ENCODE data around the gene KCNK4. TPM values are rescaled to one million over a fixed set of nuclear protein-coding genes. Genes with fewer than 3 reads are reported as not detected.
"Not testable (repeated sequence)": the region's sequence is repeated elsewhere in the genome, so short reads cannot be mapped to it uniquely, and the experiment has no call there.

Gene KCNK4
- total RNA-seq, 4 donors from 2014 or later, result 0.61 to 0.76 TPM; not detected in 2

- no peaks in the 10 kb centered on the region for H3K9me3 ChIP-seq
- intact Hi-C loops (cut with DNase I; ENCODE audit: low total_unique reads), result no loop called here
- H3K27me3 ChIP-seq, result no peaks in the 10 kb centered on the region
- peak overlapping the region; percentile 53 to 63 for H3K4me3 ChIP-seq
- no peak for DNase-seq
- no peaks in the 10 kb centered on the region for H3K36me3 ChIP-seq
- peak overlapping the region; percentile 55 to 92 for H3K27ac ChIP-seq
- peaks cover 0 to 12% of the 10 kb centered on the region in 2 donors for H3K4me1 ChIP-seq
- TF ChIP-seq POLR2A (IDR thresholded peaks at IDR 0.05) (no peak), CTCF (IDR thresholded peaks at IDR 0.05) (no peak)
These were observed 15.4 kb downstream of the KCNK4 start for GRCh38 chr11:64306563-64306875.

GRCh38 chr11:64306876-64307622 is 15.9 kb downstream of the KCNK4 start:
- DNase-seq, result no peak

DNA sequence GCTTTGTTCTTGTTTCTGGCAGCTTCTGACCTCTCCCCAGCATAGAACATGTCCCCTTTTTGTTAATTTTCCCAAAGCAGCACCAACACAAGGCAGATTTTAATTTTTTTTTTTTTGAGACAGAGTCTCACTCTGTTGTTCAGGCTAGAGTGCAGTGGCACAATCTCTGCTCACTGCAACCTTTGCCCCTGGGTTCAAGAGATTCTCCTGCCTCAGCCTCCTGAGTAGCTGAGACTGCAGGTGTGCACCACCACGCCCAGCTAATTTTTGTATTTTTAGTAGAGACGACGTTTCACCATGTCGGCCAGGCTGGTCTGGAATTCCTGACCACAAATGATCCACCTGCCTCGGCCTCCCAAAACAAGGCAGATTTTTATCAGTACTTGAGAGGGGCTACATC is 16.7 kb downstream of the KCNK4 start:
- DNase-seq; H3K27ac ChIP-seq; H3K9me3 ChIP-seq; H3K36me3 ChIP-seq; intact Hi-C loops (cut with DNase I; ENCODE audit: low total_unique reads); H3K4me3 ChIP-seq; H3K27me3 ChIP-seq: not testable (repeated sequence)
- peaks cover 0 to 12% of the 10 kb centered on the region in 2 donors for H3K4me1 ChIP-seq

More at GRCh38 chr11:64306876-64307622, 15.9 kb downstream of the KCNK4 start:
- Histone ChIP-seq H3K9me3 (no peaks in the 10 kb centered on the region), H3K27ac (peak overlapping the region; percentile 55 to 92), H3K27me3 (no peaks in the 10 kb centered on the region), H3K36me3 (no peaks in the 10 kb centered on the region), H3K4me1 (peaks cover 0 to 12% of the 10 kb centered on the region in 2 donors), H3K4me3 (no peak overlapping the region)
- intact Hi-C loops (cut with DNase I; ENCODE audit: low total_unique reads), result no loop called here
- TF ChIP-seq CTCF (IDR thresholded peaks at IDR 0.05) (no peak), POLR2A (IDR thresholded peaks at IDR 0.05) (no peak)

GRCh38 chr11:64312947-64313346 is 21.8 kb downstream of the KCNK4 start:
- no peaks in the 10 kb centered on the region for H3K9me3 ChIP-seq
- H3K27ac ChIP-seq, result no peak overlapping the region
- H3K27me3 ChIP-seq, result no peaks in the 10 kb centered on the region
- intact Hi-C loops (cut with DNase I; ENCODE audit: low total_unique reads), result no loop called here
- no peak for TF ChIP-seq POLR2A (IDR thresholded peaks at IDR 0.05)
- TF ChIP-seq CTCF (IDR thresholded peaks at IDR 0.05), result no peak
- H3K36me3 ChIP-seq, result no peaks in the 10 kb centered on the region
- H3K4me1 ChIP-seq, result no peaks in the 10 kb centered on the region
- no peak for DNase-seq
- no peak overlapping the region for H3K4me3 ChIP-seq

GRCh38 chr11:64313491-64314145 is 22.5 kb downstream of the KCNK4 start:
- Histone ChIP-seq H3K27me3 (no peaks in the 10 kb centered on the region), H3K27ac (peak overlapping the region; percentile 37 to 47), H3K4me1 (no peaks in the 10 kb centered on the region), H3K9me3 (no peaks in the 10 kb centered on the region), H3K4me3 (no peak overlapping the region), H3K36me3 (no peaks in the 10 kb centered on the region)
- DNase-seq, result no peak
- intact Hi-C loops (cut with DNase I; ENCODE audit: low total_unique reads), result no loop called here
- TF ChIP-seq CTCF (IDR thresholded peaks at IDR 0.05), result no peak
- TF ChIP-seq POLR2A (IDR thresholded peaks at IDR 0.05), result no peak
